GM18909 (cell line): ENCODE measurements around the gene NDUFA12.

Experiments
- ATAC-seq: cut with Tn5 transposase; IDR thresholded peaks from one replicate; pipeline ENCODE4 v1.9.1; 2021; ENCODE audit warnings: mild to moderate bottlenecking; ENCODE audit not compliant: unreplicated experiment, poor library complexity

Gene NDUFA12

GRCh38 chr12:94983321-94983720 is 20.2 kb downstream of the NDUFA12 start:
- ATAC-seq = no peak

- no peak for ATAC-seq
These were observed 21.0 kb downstream of the NDUFA12 start for GRCh38 chr12:94982456-94982855.

GRCh38 chr12:94980577-94980976 is 22.9 kb downstream of the NDUFA12 start:
- ATAC-seq = no peak

- no peak for ATAC-seq
These were observed 23.6 kb downstream of the NDUFA12 start for GRCh38 chr12:94979941-94980340.

GRCh38 chr12:94977766-94978468 is 25.6 kb downstream of the NDUFA12 start:
- no peak for ATAC-seq

DNA sequence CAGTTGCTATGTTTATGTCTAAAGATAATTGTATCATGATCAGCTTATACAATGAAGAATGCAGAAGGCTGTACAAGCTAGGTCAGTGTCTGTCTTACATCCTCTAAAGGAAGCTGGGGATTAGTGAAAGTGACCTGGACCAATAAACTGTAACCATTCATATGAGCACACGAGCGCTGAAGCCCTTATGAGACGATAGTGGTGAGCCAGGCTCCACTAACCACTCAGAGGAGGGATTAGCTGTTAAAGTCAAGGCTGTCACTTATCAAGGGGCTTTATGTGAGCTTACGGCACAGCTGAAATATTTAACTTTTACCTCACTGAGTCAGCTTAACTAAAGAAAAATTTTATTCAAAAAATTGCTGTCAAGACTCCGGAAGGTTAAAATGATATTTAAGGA is 30.3 kb downstream of the NDUFA12 start:
- no peak for ATAC-seq

- no peak for ATAC-seq
These were observed 30.7 kb downstream of the NDUFA12 start for GRCh38 chr12:94972795-94973194.

DNA sequence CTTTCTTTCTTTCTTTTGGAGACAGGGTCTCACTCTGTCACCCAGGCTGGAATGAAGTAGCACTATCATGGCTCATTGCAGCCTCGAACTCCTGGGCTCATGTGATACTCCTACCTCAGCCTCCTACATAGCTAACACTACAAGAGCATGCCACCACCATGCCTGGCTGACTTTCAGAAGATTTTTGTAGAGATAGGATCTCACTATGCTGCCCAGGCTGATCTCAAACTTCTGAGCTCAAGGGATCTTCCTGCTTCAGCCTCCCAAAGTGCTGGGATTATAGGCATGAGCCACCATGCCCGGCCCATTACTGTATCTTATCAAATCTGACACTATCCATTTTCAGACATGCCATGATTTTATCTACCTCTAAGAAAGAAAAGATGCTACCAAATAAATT is 31.6 kb downstream of the NDUFA12 start:
- no peak for ATAC-seq

GRCh38 chr12:94970560-94970959 is 32.9 kb downstream of the NDUFA12 start:
- no peak for ATAC-seq

- peak; percentile 62 for ATAC-seq
These were observed 34.1 kb downstream of the NDUFA12 start for GRCh38 chr12:94969424-94969823.

- ATAC-seq = no peak
These were observed 37.4 kb downstream of the NDUFA12 start for GRCh38 chr12:94965982-94966630.

- ATAC-seq = no peak
These were observed 39.8 kb downstream of the NDUFA12 start for GRCh38 chr12:94963649-94964048.

- no peak for ATAC-seq
These were observed 40.8 kb downstream of the NDUFA12 start for GRCh38 chr12:94962670-94963069.

- ATAC-seq = no peak
These were observed 41.6 kb downstream of the NDUFA12 start for GRCh38 chr12:94961911-94962310.

DNA sequence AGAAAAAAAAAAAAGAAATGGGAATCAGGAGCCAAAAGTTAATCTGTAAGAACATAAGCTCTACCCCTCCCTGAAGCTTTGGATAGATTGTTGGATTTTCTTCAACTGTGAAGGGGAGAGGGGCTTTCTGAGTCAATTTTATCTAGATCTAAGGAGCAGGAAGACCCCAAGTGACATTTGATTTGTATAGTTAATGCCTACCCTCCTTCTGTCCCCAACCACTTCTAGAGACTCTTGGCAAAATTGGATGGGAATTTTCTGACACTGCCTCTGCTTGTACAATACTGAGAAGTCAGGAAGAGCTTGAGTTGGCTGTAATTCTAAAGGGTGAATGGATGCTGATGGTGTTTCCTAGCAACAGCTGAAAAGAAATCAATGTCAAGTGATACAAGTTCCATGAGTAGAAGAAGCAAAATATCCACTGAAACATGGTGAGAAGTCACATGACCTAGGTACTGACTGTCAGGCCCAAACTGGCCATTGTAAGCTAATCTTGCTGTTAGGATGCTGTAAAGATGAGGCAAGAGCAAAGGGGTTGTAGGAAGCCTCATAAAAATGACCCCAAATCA is 42.2 kb downstream of the NDUFA12 start:
- no peak for ATAC-seq

DNA sequence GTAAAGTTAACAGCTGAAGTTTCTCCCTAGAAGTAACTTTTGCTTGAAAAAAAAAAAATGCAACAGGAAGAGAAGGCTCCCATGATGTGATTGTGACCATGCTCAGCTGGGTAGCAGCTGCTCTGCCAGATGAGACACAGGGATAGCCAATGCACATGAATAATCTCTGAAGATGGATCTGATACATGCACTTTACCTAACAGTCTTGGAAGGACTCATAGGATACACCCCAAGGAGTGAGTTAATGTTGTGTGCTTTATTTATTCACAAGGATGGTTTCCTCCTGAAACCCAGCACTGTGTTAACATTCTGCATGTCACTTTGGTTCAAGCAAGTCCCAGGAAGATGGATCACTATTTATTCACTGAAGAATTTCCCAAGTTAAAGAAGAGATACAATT is 46.5 kb downstream of the NDUFA12 start:
- ATAC-seq = no peak

- ATAC-seq = no peak
These were observed 48.4 kb downstream of the NDUFA12 start for GRCh38 chr12:94954948-94955592.

DNA sequence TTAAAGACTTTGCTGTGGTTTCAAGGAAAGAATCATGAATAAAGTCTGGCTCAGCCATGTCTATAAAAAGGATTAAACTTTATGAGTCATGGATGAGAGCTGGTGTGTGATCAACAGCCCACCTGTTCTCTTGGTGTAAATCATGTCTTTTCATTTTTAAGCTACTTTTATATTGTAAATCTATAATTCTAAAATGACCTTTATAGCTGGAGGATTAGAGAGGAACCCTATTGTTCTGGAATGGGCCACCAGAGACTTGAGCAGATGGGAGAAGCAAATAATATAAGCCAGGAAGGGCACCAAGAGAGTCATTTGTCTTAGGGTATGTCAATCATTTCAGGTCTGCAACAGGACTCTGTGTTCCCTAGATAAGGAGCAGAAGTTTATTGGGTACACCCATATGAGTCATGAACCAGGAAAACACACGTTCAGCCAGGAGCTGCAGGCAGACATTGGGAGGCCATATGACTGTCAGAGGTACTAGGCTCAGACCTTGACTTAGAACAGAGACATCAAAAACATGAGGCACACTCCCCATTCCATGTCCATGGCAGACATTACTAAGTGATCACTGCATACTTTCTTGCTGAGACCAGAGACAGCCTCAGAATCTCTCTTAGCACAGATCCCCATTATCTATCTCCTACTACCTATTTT is 49.3 kb downstream of the NDUFA12 start:
- no peak for ATAC-seq

GRCh38 chr12:94952325-94952724 is 51.2 kb downstream of the NDUFA12 start:
- ATAC-seq = no peak

GRCh38 chr12:94951071-94951934 is 52.2 kb downstream of the NDUFA12 start:
- no peak for ATAC-seq
